HG03064 (cell line): ENCODE data around the gene SND1.

Source experiments
- ATAC-seq: cut with Tn5 transposase; IDR thresholded peaks from one replicate; pipeline ENCODE4 v1.9.1; 2021; ENCODE audit warnings: low read depth; ENCODE audit not compliant: unreplicated experiment

The SND1 gene

DNA sequence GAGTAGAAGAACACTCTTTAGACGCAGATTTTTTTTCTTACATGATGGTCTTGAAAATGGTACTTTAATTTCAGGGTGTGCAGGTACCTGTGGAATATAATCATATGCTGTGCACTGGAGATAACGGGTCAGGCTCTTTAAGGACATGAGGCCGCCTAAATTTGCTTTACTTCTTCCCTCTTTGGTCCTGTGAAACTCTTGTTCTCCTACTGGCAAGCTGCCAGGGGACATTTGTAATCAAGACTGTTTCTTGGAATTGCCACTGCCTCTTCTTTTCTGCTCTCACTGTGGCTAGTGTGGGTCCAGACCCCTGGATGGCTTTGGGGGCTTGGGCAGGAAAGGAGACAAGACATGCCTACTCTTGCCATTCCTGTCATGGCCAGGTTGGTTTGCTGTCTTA, 146.0 kb downstream of the SND1 start:
- no peak for ATAC-seq

- ATAC-seq: no peak
These were observed 146.9 kb downstream of the SND1 start for GRCh38 chr7:127798769-127799372.

DNA sequence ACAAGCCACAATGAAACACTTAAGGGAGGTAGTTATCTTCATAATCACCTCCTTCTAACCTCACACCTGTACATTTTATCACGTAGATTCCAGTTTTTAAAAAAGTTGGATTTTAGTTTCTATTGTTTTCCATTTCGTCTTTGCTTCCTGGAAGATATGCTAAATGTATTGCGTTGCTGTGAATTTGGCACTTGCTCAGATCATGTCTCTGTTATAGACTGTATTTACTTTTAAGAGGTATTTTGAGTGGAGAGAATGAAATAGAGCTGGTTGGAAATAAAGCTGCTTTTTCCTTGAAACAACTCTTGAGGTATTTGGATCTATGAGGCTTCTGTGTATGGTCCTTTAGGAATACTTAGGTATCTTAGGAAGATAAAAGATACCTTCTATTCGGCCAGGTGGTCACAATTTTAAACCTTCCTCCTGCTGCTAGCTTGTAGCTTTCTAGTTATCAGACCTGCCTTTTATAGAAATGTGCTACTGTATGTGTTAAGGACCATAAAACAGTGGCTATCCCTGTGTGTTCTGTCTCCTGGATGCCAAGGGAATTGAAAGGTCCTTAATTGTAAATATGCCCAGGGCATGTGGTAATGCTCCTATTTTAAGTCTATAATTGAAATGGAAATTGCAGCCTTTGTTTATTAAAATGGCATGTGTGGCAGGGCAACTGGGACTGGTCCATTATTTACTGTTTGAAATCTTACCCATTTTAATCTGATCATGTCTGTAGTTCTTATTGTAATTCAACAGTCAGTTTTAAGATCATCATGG, 147.7 kb downstream of the SND1 start:
- no peak for ATAC-seq

- ATAC-seq: no peak
These were observed 150.9 kb downstream of the SND1 start for GRCh38 chr7:127802845-127803244.

DNA sequence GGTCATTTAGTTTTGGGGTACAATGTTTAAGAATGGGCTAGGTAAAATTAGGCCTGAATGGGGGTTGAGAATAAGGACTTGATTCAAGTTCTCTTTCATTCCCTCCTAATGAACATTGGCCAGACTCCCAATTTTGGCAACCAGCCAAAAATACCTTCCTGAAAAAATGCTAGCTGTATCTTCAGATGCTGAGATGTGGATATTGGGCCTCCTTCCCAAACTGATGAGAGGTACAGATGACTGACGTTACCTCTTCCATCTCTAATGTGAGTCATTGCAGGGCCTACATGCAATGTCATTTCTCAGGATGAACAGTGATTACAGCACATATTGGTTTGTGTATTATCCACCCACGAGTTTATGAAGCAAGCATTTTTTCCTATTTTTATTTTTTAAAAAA, 151.6 kb downstream of the SND1 start:
- ATAC-seq: no peak

DNA sequence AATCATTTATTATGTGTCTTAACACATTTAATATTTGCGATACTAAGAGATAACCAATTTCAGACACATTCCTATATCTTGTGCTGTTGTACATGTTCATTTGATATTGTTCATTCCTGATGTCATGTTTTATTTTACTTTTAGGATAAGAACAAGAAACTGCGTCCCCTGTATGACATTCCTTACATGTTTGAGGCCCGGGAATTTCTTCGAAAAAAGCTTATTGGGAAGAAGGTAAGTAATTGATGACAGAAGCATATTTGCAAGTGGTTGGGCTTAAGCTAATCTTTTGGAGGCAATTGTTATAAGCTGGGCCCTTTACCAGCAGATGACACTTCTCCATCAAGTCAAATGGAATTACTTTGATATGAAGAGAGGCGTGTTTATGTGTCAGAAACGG, 155.3 kb downstream of the SND1 start:
- ATAC-seq: no peak

GRCh38 chr7:127807829-127808228, 155.8 kb downstream of the SND1 start:
- ATAC-seq: no peak

GRCh38 chr7:127809261-127809702, 157.3 kb downstream of the SND1 start:
- no peak for ATAC-seq

GRCh38 chr7:127810113-127810512, 158.1 kb downstream of the SND1 start:
- no peak for ATAC-seq

GRCh38 chr7:127810696-127811660, 159.0 kb downstream of the SND1 start:
- no peak for ATAC-seq

GRCh38 chr7:127812540-127812939, 160.5 kb downstream of the SND1 start:
- ATAC-seq: no peak

DNA sequence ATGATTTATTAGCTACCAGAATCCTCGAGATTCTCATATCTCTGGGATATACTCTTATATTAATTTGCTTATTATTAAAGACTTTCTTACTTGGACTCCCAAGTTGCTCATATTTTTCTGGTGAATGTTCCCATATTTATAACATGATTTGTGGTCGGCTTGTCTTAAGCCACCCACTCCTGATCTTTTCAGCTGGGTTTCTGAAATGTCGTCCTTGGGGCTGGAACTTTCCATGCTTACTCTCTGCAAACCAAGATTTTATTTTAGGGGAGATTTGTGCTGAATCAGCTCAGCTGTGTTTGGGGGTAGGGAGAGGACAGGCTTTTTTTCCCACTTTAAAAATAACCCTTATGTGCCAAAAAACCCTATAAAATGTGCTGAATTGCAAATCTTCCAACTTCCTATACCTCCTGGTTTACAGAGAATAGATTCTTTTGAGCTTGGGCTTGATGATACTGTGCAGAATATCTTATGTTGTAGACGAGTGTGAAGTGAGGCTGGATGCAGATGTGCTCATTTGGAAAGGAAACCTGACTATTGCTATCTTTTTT, 162.1 kb downstream of the SND1 start:
- ATAC-seq: no peak

DNA sequence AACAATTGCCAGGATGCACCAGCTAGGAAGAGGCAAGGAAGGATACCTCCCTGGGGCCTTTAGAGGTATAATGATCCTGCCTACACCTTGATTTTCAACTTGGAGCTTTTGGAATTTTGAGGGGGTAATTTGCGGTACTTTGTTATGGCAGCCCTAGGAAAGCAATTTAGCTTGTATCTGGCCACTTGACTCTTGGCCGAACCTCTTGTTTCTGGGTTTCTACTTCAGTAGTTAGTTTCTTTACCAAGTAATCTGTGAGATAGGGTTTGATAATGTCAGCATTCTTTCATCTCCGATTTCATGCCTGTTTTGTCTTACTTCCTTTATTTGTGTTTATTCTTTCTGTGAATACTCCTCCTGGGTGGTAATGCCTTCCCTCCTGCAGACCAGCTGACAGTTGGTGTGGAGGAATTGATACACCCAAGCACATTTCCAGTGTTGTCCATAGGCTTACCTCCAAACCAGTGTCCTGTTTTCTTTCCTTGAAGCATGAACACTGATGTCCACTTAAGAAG, 163.7 kb downstream of the SND1 start:
- ATAC-seq: no peak

GRCh38 chr7:127816354-127817190, 164.6 kb downstream of the SND1 start:
- no peak for ATAC-seq

DNA sequence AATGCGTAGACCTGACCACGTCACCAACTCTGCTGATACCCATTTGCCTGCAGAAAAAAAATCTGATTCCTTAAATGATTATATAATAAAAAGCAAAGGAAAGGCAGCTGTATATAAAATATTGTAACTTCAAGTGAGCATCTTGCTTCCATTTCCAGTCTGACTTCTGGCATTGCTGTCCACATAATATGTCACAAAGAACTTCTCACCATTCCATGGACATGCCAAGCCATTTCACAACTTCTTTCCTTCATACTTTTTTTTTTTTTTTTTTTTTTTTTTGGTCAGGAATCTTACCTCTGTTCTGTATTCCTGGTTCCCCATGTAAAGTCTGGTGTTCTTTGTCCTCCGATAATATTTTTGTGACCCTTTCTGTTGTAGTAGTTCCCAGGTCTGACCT, 165.5 kb downstream of the SND1 start:
- ATAC-seq: no peak

DNA sequence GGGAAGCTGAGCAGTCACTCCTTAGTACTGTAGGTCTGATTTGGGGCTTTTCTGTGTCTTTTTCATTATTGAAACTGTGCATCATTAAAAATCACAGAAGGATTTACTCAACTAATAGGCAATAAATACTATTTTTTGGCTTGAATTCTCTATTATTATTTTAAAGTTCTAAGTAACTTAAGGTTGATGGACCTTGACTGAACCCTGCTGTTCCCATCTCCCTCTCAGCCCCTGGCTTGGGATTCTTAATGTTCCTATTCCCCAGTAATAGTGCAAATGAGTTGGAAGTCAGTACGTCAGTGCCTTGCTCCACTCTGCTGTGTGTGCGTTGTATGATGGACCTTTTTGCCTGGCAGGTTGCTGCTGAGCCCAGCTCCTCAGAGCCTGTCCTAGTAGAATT, 166.3 kb downstream of the SND1 start:
- ATAC-seq: no peak

- ATAC-seq: no peak
These were observed 168.2 kb downstream of the SND1 start for GRCh38 chr7:127819975-127820731.

- ATAC-seq: no peak
These were observed 168.7 kb downstream of the SND1 start for GRCh38 chr7:127820732-127821085.

DNA sequence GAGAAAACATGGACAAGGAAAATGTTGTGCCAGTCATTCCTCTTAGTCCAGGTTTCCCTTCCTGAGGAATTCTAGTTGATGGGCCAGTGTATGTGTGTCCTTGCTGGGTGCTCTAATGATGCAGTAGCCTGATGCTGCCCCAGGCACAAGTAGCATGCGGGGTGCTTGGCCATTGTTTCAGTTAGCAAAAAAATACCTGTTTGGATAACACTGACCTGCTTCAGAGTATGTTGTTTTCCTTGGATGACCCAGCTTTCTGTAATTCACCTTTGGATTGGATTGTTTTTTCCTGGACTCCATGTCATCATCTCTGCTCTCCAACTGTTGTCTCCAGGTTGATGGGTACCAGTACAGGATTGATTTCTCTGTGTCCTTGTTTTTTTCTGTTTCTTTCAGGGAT, 169.2 kb downstream of the SND1 start:
- ATAC-seq: no peak
